SKM-1 treated with dmso at 0.1 percent for 144 hours (cell line): ENCODE measurements around the gene FHIT.

Source experiments
- DNase-seq: peaks from one replicate; lab custom pipeline; 2025; ENCODE audit not compliant: unreplicated experiment; lab: John Stamatoyannopoulos, UW

Gene FHIT

DNA sequence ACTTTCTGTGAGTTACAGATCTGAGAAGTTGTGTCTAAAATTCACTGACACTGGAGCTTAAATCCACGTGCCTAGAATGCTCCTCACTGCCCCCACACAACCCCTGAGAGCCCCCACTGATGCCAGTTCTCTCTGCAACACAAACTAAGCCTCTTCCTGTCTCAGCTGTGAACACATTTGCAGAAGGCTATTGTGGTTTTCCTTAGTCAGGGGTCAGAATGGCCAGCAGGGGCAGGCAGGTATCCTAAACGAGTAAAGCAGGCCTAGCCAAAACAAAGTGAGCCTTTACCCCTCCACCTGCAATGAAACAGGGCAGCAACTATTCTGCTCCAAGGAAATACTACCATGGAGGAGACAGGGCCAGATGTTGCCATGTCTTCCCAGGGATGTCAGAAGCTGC, 78.6 kb downstream of the FHIT start:
- no peak for DNase-seq

DNA sequence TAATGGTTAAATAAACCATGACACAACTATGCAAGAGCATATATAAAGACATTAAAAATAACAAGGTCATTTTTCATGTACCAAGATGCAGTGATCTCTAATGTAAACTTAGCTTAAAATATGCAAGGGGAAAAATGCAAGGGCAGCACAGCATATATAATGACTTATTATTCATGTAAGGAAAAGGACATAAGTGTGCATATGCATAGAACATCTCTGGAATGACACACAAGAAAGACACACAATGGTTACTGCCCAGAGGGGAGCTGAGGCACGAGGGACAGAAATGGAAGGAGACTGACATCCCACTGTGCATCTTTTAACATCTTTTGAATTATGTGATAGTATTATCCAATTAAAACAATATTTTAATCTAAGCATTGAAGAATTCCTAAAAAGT, 79.0 kb downstream of the FHIT start:
- no peak for DNase-seq

DNA sequence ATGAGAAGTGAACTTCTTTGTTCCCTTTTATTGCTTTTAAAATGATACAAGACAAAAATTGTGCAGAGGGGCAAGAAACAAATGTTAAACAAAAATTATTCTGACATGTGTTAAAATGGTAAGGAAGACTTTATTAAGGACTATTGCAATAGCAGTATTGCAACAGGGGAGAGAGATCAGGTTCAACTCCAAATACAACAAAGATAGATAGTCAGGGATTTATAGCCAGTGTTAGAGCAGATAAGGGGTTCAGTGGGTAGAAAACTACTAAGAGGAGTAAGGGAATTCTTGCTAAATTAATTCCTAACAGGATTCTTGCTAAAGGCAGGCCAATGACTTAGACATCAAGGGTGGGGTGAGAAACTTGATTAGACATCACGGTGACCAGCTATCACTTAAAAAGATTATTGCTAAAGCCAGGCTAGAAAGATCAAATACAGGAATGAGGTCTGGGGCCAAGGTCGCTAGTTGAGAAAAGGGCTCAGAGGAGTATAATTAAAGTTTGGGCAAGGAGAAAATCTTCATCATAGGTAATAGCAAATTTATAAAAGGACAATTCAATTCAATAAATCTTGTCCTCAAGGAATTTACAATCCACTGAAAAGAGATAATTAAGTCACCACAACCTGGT, 81.5 kb downstream of the FHIT start:
- no peak for DNase-seq

DNA sequence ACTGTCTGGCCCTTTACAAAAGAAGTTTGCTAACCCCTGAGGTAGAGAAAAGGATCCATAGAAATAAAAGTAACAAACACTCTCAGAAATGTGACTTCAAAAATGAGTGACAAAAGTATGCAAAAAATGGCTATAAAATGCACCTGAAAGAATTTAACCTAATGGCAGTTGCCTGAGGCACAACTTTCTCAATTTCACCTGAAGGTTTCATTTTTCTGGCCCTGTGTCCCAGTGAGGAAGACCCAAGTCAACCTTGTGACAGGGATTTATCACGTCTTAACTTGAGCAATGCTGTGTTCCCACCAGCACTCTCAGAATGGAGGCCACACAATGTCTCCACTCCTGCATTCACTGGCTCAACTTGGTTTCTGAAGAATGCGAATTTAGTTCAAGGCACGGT, 83.0 kb downstream of the FHIT start:
- no peak for DNase-seq

GRCh38 chr3:61162965-61163364, 88.3 kb downstream of the FHIT start:
- DNase-seq: no peak

DNA sequence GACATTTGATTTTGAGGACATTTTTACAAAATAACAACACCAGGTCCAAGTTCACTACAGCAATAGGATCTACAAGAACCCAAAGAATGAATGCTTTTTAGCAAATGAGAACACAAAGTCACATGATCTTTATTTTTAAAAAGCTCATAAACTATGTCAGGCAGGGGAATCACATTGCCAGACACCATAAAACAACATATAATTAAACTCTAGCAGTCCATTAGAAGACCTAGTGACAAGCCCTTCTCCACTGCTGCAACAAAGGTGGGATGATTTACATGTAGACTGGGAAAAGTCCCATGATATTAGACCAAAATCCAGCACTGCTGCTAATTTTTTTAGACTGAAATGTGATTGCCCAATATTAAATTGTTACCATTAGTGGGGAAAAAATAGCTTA, 92.6 kb downstream of the FHIT start:
- no peak for DNase-seq

GRCh38 chr3:61158216-61158615, 93.0 kb downstream of the FHIT start:
- DNase-seq: no peak

DNA sequence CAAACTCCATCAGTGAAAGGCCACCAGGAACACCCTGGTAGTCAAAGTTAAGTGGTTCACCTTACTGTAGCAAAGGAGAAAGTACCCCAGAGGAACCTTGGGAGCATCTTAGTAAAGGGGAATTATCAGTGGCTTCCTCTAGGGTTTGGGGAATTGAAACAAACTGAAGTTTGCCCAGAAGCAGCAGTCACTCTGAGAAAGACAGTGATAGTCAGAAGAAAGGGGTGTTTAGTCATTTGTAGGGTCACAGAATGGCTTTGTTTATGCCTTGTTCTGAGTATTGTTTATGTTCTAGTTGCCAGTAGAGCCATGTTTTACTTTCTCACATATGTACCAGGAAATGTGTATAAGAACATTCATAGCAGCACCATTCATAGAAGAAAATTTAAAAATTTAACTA, 93.8 kb downstream of the FHIT start:
- DNase-seq: no peak

- DNase-seq: no peak
Observed at GRCh38 chr3:61155701-61156292, 95.5 kb downstream of the FHIT start.

DNA sequence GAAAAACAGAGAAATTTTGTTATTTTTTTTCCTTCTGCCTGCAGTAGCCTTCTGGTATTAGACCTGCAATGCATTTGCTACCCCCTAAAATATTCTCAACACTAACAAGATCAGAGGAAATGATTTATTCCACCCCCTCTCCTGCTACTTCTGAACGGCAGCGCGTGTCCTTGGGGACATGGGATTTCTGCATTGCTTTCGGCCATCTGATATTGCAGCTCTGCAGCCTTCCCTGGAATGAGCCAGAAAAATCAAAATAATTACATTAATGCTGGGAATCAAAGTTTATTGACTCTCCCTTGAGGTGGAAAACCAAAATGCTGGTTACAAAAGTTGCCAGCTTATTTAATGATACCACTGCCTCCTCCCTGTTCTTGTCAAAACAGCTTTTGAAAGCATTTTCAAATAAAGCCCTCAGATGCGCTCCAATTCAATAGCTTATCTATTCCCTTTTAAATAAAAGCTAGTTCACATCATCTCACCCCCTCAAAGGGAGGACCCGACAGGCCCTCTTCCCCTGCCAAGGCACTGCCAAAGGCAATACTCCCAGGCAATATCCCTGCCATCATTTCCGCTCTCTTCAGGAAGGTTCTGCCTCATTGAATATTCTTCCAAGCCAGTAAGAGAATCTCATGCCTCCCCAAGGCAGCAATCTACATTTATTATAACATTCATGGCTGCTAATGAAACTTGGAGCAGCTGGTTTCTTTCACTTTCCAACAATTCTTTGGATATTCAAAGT, 96.6 kb downstream of the FHIT start:
- no peak for DNase-seq

DNA sequence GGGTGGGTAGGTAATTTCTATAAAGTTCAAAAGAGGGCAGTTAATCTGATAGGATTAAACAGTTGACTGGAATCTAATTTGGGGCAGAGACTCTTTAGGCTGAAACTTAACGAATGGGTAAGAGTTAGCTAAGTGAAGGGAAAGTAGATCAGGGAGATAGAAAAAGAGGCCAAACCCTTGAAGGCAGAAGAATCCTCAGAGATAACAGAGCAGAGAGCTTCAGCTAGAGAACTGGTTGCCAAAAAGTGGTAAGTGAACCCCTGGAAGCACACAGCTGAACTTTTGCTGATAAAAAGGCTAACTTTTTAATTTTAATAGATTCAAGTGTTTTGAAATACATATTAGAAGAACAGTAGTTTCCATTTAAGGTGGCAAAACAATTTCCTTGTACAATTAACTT, 99.2 kb downstream of the FHIT start:
- no peak for DNase-seq

DNA sequence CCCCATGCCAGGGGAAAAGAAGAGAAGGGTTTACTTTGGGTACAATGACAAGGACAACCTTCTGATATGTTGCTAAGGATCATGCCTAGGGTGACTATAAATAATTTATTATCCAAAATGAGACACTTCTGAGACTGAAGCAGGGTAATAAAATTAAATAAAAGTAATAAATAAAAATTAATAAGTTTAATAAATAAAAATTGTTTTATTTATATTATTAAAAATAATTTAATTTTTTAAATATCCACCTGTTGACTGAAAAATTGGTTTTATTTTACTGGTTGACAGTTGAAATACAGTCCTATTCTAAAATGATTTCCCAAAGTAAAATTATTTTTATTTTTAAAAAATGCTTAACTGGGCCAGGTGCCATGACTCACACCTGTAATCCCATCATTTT, 102.0 kb downstream of the FHIT start:
- DNase-seq: no peak

GRCh38 chr3:61146010-61146890, 105.0 kb downstream of the FHIT start:
- DNase-seq: no peak

DNA sequence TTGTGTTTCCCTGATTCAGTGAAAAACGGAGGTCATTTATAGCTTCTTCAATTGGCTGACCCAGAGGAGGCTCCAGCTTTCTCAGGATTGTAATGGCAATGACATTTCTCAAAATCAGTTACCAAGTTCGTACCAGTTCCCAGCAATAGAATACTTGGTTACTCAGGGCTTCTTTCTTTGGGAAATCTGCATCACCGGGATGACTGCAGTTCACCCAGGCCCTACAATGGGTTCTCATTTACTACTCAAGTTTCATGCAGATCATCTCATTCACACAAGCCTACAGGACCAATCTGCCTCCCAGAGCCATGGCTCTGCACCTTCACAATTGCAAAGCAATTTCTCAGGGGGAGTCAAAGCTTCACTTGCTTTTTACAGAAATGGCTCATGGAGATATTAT, 109.6 kb downstream of the FHIT start:
- no peak for DNase-seq

DNA sequence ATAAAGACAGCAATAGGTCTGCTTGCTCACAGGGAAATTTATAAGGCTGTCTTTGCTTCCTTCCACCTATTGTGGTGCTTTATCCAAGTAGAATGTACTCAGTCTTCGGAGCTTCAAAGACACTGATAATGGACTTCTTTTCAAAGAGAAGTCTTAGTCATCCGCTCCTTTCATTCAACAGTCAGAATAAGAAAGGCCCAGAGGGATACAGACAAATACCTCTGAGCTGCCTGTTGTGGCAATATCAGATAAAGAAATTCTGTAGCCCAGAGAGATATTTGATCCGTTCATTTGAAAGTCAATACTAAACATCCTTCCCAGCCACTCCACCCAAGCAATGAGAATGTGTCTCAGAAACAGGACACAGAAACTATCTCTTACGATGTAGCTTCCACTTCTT, 110.0 kb downstream of the FHIT start:
- no peak for DNase-seq

DNA sequence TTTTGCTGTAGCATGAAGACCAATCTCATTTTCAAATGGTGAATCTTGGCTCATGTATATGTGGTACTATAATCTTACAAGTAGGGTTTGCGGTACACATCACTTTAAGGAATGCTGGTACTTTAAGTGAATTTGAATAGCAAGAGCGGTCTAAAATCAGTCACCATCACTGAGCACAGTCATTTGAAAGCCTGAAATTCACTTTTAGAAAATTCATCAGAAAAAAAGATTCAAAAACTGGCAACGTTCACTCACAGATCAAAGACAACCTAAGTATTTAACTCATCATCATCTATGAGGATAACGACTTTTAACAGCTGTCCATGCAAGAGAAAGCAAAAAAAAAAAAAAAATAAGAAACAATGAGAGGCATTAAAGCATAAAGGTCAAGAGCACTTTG, 111.6 kb downstream of the FHIT start:
- DNase-seq: no peak

- DNase-seq: no peak
Observed at GRCh38 chr3:61138401-61138800, 112.9 kb downstream of the FHIT start.

- no peak for DNase-seq
Observed at GRCh38 chr3:61136191-61136590, 115.1 kb downstream of the FHIT start.

- peak; percentile 35 for DNase-seq
Observed at GRCh38 chr3:61134532-61134931, 116.7 kb downstream of the FHIT start.

DNA sequence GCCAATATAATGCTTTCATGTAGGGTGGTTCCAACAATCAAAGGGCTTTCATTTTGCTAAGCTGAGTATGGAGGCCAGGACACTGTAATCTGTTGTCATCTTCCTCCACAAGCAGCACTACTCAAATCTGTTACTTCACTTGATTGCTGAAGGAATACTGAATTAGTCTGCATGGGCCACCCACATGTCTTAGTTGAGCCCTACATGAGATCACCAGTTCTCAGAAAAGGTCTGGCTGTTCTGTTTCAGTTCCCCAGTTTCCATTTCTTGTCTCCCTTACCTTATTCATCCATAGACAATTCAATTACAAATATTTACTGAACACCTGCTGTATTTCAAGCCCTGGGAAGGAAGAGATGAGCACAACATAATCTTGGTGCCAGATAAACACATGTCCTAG, 119.2 kb downstream of the FHIT start:
- no peak for DNase-seq

GRCh38 chr3:61118830-61119229, 132.4 kb downstream of the FHIT start:
- DNase-seq: no peak
